Medulla oblongata (tissue), 1 donor: ENCODE data around the gene HECTD1.

Experiments used
- DNase-seq: peaks from one replicate; pipeline ENCODE4 v3.0.0-alpha.2; 2015; ENCODE audit errors: extremely low spot score

HECTD1 gene

GRCh38 chr14:31052905-31053586, 154.5 kb downstream of the HECTD1 start:
- DNase-seq: peak; percentile 12

GRCh38 chr14:31051511-31051910, 156.1 kb downstream of the HECTD1 start:
- no peak for DNase-seq

- no peak for DNase-seq
Measured at GRCh38 chr14:31051023-31051422, 156.6 kb downstream of the HECTD1 start.
